ENCODE results near the gene CD2.
"Not testable (repeated sequence)": the region's sequence is repeated elsewhere in the genome, so short reads cannot be mapped to it uniquely, and the experiment has no call there.

The CD2 gene

DNA sequence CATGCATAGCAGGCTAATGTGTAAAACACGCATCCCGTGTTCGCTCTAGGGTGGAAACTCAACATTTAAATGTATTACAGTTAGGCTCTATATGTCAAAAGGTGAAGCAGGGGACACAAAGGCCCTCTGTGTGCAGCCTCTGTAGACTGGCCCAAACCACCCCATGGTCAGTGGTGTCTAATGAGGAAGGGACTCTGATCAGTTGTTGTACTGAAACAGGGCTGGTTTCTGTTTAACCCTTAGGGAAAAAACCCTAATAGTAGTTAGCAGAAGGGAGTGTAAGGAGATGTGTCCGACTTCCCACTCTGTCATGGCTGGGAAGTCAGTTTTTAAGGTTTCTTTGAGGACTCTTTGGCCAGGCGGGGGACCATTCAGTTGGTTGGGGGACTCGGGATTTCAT is 21.5 kb upstream of the CD2 start:
- no peak for DNase-seq

DNA sequence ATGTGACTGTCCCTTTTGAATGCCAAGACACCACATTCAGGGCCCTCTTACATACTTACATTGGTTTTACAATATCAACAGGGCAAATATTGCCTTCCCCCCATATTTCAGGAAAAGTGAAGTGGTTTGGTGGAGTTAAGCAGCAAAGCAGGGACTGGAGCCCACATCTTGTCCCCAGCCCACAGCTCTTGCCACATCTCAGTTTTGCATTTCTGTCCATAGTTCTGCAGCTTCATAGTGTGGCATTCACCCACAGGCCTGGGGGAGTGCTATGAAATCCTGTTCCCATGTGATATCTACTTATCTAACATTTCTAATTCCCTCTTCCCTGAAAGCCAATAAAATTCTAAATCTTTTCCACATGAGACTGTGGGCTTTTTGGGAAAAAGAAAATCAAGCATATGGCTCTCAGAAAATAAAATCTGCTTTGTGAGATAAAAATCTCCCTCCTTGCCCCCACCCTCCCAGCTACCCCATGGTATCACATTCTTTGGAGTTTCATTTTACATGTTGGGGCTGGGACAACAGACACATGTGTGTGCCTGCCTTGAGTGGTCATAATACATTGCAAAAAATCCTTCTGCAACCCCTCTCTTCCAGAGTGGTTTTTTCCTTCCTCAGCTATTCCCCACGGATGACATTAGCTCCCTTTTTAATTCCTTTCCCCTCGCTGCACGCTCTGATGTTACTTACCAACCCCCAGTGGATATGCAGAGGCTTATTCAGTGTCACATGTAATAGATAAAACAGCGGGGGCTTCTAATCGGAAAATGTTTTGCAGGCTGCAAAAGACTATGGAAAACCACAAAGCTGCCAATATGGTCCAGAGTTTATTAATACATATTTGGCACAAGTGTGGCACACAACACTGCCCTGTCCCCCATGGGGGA is 20.5 kb upstream of the CD2 start:
- DNase-seq: no peak

DNA sequence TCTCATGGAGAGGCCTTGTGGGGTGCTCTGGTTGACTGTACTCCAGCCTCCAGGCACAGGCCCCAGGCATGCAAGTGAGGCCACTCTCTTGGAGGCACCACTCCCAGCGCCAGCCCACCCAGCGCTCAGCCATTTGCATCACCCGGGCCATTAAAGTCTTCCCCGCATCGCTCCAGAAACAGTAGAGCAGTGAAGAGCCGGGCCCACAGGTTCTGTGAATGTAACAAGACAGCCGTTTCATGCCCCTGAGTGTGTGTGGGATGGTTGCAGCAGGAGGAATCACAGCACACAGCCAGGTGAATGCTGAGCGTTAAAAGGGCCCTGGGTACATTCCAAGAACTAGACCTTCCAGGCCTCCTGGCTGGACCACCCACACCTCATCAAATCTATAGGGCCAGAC is 19.0 kb upstream of the CD2 start:
- no peak for DNase-seq

DNA sequence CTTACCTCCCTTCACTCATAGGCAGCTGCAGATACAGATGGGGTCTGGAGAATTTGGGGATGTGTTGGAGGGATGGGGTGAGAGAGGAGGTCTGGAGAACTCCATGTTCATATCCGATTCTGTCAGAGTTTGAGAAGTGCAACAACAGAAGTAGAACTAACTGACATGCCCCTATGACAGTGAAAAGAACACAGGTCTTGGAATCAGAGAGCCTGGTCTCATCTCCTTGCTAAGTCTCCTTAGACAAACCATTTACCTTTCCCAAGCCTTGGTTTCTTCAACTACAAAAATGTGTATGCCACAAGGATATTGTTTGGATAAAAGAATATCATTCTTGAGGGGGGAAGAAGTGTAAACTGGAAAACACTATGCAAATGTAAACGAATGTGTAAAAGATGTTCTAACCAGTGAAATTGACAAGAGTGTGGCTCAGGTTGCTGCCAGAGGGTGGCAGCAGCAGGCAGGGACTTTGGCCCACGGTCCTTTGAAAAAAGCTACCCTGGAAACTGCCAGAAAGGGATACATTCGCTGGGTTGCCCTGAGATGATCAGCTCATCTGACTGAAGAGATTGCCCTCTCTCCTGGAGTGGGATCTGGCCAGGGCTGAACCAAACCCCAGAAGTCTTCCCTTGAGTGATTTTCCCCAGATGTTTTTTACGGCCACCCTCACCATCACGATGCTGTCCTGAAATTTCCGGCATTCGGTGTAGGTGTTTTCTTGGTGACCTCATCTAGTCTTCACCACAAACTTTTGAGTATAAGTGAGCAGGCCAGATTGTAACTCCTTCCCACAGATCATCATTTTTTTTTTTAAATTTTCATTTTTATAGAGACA is 17.0 kb upstream of the CD2 start:
- peak; percentile 82 for DNase-seq

DNA sequence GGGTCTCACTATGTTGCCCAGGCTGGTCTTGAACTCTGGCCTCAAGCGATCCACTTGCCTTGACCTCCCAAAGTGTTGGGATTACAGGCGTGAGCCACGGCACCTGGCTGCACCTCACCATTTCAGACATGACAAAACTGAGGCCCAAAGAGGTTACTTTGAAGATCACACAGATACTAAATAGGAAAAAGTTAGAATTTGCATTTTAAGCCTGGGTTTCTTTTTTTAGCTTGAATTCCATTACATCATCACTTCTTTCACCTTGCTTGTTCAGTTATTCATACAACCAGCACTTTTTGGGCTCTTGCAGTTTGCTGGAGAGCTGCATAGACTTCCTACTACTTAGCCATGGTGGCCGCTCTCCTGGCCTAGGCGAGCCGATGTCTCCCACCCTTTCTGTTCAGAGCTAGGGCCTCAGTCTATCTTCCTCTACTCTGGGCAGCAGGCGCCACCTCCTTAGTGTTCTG is 16.3 kb upstream of the CD2 start:
- DNase-seq: peak; percentile 45

DNA sequence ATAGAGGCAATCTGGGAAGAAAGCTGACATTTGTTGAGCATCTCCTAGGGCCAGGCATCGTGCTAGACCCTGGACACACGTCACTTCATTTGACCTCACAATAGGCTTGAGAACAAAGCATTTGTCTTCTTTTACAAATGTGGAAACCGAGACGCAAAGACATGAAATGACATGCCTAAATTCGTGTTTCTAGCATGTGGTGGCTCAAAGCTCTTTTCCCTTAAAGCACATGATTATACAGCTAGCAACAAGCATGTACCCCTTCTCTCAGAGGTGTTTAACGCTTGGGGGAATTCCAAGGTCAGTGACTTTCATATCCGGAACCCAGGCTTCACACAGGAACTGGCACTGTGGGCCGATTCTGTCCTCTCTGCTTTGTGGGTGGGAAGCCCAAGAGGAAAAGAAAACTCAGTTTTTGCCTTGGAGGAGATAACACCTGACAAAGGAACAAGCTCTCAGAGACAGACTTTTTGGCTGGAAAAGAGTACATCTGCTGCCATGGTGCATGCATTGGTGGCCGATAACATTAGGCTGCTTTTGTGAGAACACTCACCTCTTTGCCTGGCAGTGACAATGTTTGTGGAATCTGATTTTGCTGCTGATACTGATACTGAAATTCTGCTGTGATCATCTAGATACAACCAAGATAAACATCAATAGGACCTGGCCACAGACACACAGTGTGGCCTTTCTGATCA is 15.4 kb upstream of the CD2 start:
- peak; percentile 49 for DNase-seq

DNA sequence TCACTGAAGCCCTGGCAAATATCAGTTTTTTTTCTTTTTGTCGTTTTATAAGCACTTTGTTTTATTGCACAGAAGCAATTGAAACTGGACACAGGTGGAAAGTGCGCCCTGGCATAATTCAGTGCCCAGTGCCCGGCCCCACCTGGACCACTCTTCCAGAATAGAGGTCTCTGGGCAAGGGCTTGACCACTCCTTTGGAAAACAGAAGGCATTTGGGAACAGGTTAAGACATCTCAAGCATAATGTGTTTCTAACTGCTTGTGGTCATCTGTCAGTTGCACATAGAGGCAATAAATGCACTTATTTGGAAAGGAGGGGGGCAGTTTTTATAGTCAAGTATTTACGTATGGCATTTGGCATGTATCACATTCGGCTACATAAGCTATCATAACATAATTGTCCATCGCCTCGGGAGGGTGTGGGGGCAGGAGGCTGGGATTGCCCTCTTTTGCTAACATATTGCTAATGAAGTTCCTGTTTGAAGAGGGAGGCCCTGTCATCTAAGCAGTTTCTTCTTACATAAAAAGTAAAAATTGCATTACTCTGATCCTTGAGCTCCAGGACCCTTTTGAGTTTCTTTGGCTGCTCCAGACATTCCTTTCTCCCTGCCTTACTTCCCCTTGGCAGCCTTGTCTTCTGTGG is 14.7 kb upstream of the CD2 start:
- no peak for DNase-seq

DNA sequence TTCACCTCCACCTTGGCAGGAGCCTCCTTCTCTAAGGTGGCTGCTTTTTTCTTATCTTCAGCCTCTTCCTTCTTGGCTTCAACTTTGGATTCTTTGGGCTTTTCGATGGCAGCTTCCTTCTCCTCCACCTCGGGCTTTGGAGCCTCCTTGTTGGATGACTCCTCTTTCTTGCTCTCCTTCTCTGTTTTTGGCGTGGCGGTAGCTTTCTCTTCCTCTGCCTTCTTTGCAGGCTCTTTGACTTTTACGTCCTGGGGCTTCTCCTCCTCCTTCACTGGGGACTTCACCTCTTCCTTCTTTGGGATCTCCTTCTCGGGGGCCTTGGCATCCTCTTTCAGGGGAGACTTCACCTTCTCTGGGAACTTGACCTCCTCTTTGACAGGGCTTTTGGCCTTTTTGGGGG is 13.9 kb upstream of the CD2 start:
- DNase-seq: no peak

DNA sequence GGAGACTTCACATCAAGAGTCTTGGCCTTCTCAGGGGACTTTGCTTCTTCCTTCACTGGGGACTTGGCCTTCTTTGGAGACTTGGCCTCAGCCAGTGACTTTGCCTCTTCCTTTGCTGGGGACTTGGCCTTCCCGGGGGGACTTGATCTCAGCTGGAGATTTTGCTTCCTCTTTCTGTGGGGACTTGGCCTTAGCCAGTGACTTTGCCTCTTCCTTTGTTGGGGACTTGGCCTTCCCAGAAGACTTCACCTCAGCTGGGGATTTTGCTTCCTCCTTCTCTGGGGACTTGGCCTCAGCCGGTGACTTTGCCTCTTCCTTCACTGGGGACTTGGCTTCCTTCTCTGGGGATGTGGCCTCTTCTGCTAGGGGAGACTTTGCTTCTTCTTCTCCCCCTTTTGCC is 13.5 kb upstream of the CD2 start:
- no peak for DNase-seq

DNA sequence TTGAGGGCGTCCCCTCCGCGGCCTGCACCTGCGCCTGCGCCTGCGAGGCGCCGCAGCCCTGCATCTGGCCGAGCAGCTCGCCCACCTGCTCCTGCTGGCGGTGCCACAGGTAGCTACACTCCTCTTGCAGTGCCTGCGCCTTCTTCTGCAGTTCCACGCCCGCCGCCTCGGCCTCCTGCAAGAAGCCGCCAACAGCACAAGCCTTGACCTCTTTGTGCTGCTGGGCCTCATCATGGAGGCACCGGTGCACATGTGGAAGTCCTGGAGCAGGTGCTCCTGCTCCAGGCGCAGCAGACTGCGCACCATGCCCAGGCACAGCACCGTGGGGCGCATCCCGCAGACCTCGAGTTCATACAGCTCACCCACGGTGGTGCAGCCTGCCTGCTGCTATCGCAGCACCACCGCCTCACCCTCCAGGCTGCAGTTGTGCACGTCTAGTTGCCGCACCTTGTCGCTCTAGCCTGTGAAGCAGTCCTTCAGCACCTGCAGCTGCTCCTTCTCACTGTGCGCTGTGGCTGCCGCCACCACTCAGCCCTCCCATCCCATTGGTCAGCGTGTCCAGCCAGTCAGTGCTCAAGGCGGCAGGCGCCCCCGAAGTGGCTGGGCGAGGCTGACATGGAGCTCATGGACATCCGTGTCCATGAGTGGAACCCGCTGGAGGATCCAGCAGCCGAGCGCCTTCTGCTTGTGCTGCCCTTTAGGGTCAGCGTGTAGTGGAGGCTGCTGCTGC is 12.2 kb upstream of the CD2 start:
- no peak for DNase-seq

DNA sequence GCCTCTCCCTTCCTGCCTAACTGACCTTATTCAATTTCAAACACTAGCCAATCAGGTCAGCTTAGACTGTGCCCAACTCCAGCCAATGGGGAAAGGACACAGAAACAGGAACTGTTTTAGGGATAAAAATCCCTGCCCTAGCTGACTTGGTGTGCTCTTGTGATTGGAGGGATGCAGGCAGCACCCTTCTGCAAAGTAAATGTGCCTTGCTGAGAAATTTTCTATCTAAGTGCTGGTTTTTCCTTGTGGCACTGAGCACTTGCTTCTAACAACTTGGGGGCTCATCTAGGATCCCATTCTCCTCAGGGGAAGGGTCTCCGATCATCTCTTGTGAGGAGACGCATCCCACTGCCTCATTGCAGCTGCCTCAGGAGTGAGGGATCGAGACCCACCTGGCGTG is 10.7 kb upstream of the CD2 start:
- no peak for DNase-seq

DNA sequence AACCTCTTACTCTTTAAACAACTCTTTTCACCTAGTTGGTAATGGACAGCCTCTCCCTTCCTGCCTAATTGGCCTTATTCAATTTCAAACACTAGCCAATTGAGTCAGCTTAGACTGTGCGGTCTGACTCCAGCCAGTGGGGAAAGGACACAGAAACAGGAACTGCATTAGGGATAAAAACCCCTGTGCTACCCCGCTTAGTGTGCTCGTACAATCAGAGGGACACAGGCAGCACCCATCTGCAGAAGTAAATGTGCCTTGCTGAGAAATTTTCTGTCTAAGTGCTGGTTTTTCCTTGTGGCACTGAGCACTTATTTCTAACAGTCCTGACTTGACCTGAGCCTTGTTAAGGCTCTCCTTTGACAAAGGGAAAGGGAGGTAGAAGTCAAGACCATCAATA is 6.0 kb upstream of the CD2 start:
- DNase-seq: no peak

DNA sequence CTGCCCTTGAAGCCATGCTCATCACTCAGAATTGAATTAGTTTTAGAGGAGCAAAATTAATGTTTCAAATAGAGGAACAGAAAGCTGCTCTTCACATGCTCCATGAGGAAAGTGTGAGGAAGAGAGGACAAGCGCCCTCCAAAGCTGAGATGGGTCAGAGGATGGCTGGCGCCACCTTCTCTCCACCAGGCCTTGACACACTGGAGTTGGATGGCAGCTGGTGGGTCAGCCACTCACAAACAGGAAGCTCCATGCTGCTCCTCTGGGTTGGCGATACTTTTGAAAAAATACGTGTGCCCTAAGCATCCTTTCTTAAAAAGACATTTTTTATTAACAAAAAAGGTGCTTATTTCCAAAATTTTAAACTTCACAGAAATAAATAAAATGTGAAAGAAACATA is 3.1 kb upstream of the CD2 start:
- no peak for DNase-seq

DNA sequence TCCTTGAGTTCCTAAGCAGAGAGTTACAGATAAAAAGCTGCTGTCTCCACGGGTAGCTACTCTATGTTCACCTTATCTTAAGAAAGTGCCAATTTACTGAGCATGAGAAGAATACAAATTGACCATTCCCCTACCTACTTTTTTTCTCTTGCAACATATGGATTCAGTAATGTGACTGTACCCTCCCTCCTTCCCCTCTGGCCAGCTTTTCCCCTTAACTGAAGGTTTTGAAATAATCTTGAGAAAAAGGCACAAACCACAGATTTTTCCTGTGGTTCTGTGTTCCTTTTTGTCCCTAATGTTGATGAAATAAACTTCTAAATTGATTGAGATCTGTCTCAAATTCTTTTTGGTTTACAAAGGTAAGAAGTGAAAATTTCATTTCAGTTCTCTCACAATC is 2.6 kb upstream of the CD2 start:
- no peak for DNase-seq

DNA sequence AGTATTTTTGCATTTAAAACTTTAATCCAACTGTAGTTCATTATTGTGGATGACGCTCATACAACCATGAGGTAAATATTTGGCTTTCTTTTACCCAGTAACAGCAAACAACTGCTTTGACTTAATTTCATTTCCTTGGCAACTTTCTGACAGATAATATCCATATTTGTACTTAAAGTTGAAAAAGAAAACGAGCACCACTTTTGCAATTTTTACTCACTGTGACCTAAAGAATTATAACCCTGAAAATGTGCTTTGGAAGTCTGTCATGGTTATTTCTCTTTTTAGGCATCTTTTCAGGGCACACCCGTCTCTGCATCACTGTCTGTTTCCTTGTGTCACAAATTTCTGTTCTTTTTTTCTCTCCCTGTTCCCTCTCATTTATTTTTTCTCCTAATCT is 918 bp upstream of the CD2 start:
- DNase-seq: no peak

DNA sequence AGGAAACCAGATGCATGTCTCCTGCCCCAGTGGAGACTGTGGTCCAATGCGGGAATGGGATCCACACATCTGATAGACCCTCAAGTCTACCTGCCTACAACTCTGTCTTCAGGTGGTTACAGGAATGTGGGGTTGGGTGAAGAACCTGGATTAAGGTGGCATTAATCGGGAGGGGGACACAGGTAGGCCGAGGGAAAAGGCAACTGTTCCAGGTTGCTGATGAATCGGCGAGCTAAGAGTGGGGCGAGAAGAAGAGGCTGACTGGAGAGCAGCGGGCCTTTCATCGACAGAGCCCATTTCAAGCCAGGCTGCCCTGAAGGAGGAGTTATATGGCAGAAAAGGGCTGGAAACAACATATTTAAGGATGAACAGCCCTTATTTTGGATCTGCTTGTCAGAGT is 836 bp downstream of the CD2 start:
- DNase-seq: peak; percentile 56

DNA sequence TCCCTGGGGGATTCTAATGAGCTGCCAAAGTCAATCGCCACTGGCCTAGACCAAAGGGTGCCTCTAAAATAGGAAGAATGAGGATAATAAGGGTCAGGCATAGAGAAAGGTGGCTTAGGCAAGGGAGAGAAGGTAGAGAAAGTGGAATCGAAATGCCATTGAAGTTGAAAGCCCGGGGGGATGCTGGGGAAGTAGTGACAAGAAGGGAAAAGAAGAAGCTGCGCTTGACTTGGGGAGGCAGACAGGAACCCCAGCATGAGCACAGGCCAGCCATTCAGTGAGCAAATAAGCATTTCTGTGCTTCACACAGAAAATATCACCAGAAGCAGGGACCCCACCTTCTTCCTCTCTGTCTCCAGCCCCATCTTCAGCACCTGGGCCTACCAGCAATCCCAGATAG is 1.5 kb downstream of the CD2 start:
- DNase-seq: peak; percentile 58

DNA sequence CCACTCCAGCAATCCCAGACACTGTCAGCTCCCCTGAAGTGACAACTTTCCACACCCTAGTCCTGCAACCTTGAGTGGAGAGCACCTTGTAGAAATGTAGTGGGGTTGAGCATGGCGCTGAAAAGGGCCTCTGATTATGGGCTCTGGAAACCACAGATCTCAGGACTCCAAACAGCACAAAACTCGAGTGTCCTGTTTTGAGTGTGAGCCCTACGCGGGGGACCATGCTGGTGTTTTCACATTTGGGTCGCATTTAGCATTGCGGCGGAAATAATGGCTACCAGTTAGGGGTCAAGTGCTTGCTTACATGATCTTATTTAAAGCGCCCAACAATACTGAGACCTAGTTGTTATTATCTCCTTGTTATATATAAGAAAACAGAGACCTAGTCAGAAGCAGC is 1.9 kb downstream of the CD2 start:
- not testable (repeated sequence) for DNase-seq

DNA sequence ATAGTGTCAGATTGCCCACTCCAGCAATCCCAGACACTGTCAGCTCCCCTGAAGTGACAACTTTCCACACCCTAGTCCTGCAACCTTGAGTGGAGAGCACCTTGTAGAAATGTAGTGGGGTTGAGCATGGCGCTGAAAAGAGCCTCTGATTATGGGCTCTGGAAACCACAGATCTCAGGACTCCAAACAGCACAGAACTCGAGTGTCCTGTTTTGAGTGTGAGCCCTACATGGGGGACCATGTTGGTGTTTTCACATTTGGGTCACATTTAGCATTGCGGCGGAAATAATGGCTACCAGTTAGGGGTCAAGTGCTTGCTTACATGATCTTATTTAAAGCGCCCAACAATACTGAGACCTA is 4.2 kb downstream of the CD2 start:
- not testable (repeated sequence) for DNase-seq

DNA sequence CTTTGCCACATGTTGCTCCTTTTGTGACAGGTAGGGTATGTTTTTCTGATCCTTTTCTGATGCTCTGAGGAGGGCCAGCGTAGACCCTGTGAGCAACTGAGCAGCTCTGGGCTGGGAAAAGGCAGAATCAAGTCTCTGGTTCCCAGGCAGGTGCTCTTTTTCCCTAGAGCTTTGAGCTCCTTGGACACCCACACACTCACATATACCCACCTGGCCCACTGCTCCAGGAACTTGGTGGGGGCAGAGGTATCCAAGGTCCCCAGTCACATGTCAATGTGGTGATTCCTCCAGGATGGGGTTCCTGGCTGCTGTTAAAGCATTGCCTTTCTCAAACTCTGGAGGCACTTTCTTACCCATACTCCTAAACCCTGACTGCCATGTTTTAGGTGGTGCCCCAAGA is 5.4 kb downstream of the CD2 start:
- no peak for DNase-seq

DNA sequence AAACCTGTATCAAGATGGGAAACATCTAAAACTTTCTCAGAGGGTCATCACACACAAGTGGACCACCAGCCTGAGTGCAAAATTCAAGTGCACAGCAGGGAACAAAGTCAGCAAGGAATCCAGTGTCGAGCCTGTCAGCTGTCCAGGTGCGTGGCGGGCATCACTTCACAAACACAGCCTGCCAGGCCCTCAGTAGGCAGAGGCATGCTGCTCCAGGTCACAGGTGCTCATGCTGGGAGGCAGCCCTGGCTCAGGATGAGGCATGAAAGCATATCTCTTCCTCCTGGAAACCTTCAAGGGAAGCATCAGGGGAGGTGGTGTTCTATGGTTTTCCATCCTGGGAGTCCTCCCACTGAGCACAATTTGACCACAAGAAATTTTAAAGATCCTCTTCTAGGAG is 6.3 kb downstream of the CD2 start:
- no peak for DNase-seq

DNA sequence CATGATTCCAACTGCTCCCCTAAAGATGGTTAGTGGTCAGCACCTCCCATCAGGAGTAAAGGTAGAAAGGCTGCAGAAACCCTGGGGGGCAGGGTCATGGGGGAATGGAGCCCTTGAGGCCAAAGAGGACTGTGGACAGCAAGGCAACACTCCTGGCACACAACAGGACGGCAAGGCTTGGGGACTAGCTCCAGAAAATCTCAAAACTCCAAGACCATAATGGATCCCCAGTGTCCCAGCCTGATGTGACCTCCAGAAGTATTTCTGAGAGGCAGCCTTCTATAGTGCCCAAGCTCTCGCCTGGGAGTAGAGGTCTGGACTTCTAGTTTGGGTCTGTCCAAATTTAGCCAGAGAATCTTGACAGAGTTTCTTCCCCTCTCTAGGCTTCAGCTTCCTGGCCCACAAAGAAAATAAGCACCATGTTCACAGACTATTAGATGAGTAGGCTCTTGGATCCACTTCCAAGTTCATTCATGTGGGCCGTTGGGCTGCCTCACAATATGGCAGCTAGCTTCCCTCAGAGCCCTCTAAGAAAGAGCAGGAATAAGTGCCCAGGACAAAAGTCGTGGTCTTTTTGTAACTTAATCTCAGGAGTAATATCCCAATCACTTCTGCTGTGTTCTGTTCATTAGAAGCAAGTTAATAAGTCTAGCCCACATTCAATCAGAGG is 6.9 kb downstream of the CD2 start:
- no peak for DNase-seq

Data from CD4-positive, alpha-beta T cell treated with Interleukin-17A for 4 hours (primary cell).